H1 (cell line): ENCODE results near the gene GRIP2. TPM values are rescaled to one million over a fixed set of nuclear protein-coding genes. Genes with fewer than 3 reads are reported as not detected.

Experiments
- CTCF ChIA-PET: fragments of 300-600 bp; sonication (Branson Sonifier 250); formaldehyde crosslinking; loops from one replicate; lab custom pipeline; 2021; ENCODE audit not compliant: partially characterized antibody; lab: Charles Lee
- POLR2A ChIA-PET: fragments of 300-600 bp; sonication (Branson Sonifier 250); formaldehyde crosslinking; loops from one replicate; lab custom pipeline; 2021; ENCODE audit warnings: inconsistent platforms; ENCODE audit not compliant: partially characterized antibody; lab: Charles Lee
- DNase-seq, 2 experiments: peaks; one replicate each; pipeline versions ENCODE4 v3.0.0 to v3.0.0-alpha.2; 2010 to 2022; ENCODE audit warnings: low spot score in 2 of 2, low read depth in 1 of 2, mixed read lengths in 1 of 2
- FAIRE-seq: peaks from 2 replicates; lab custom pipeline; 2011; peaks lifted over from hg19 to GRCh38; lab: Jason Lieb, UNC
- H2AFZ ChIP-seq: 2 replicates; pipeline ENCODE4 v1.8.1; 2012; ENCODE audit warnings: low read length, inconsistent platforms
- H2AK5ac ChIP-seq: 2 replicates; pipeline ENCODE4 v1.6.1; 2013; ENCODE audit warnings: low read depth, low read length
- H2BK120ac ChIP-seq: replicated peaks from 2 replicates; pipeline ENCODE3; 2013; ENCODE audit warnings: low read depth, low read length, inconsistent platforms
- H2BK12ac ChIP-seq: 2 replicates; pipeline ENCODE4 v1.6.1; 2013; ENCODE audit warnings: low read depth, low read length
- H2BK15ac ChIP-seq: 2 replicates; pipeline ENCODE4 v1.6.1; 2013; ENCODE audit warnings: low read length
- H2BK20ac ChIP-seq: 2 replicates; pipeline ENCODE4 v1.6.1; 2013; ENCODE audit warnings: low read length
- H2BK5ac ChIP-seq: 2 replicates; pipeline ENCODE4 v1.6.1; 2013; ENCODE audit warnings: low read depth, low read length
- H3K14ac ChIP-seq: 2 replicates; pipeline ENCODE4 v1.6.1; 2013; ENCODE audit warnings: inconsistent platforms; ENCODE audit not compliant: insufficient read length
- H3K18ac ChIP-seq: 2 replicates; pipeline ENCODE4 v1.6.1; 2013; ENCODE audit warnings: low read length; ENCODE audit errors: extremely low read depth
- H3K23ac ChIP-seq: 2 replicates; pipeline ENCODE4 v1.6.1; 2013; ENCODE audit warnings: inconsistent platforms; ENCODE audit not compliant: insufficient read length
- H3K23me2 ChIP-seq: 2 replicates; pipeline ENCODE4 v1.6.1; 2013; ENCODE audit warnings: low read depth, low read length
- H3K27ac ChIP-seq: 2 replicates; pipeline ENCODE4 v1.6.1; 2011; ENCODE audit warnings: low read depth, low read length, inconsistent platforms
- H3K27me3 ChIP-seq, 4 experiments: replicated peaks in 1 of 4; 1 replicate in 1 of 4; 2 replicates in 3 of 4; pipeline versions ENCODE4 v1.6.1 to v1.8.1; 2011 to 2013; ENCODE audit warnings: low read length in 3 of 4, mild to moderate bottlenecking in 3 of 4, inconsistent platforms in 2 of 4, mixed read lengths in 2 of 4, moderate library complexity in 1 of 4; ENCODE audit not compliant: control insufficient read depth in 3 of 4, insufficient read depth in 3 of 4; ENCODE audit errors: extremely low read depth in 1 of 4
- H3K36me3 ChIP-seq, 4 experiments: 2 replicates each; pipeline versions ENCODE4 v1.6.1 to v1.8.1; 2011 to 2013; ENCODE audit warnings: mild to moderate bottlenecking in 4 of 4, low read length in 3 of 4, moderate library complexity in 2 of 4, control low read depth in 1 of 4, inconsistent platforms in 1 of 4; ENCODE audit not compliant: insufficient read depth in 4 of 4, control insufficient read depth in 2 of 4
- H3K4ac ChIP-seq: replicated peaks from 2 replicates; pipeline ENCODE3; 2013; ENCODE audit warnings: low read length, low read depth, mixed read lengths, inconsistent platforms; ENCODE audit not compliant: insufficient read length
- H3K4me1 ChIP-seq, 4 experiments: replicated peaks in 1 of 4; 1 replicate in 1 of 4; 2 replicates in 3 of 4; pipeline versions ENCODE4 v1.6.1 to v1.8.1; 2011 to 2013; ENCODE audit warnings: low read length in 3 of 4, inconsistent platforms in 2 of 4, mixed read lengths in 1 of 4; ENCODE audit not compliant: insufficient read depth in 4 of 4, control insufficient read depth in 3 of 4
- H3K4me2 ChIP-seq, 2 experiments: 2 replicates each; pipeline versions ENCODE4 v1.6.1 to v1.8.1; 2011 to 2013; ENCODE audit warnings: low read depth in 2 of 2, low read length in 2 of 2, control low read depth in 1 of 2, inconsistent platforms in 1 of 2, mild to moderate bottlenecking in 1 of 2; ENCODE audit not compliant: insufficient read depth in 1 of 2
- H3K4me3 ChIP-seq, 4 experiments: fragments of 200-600, 300-600 bp in 1 of 4; sonication (generic), shearing (Covaris generic), sonication (Bioruptor Twin) in 1 of 4; 2 replicates each; pipeline versions ENCODE4 v1.5.1 to v1.8.1; 2011 to 2016; ENCODE audit warnings: low read length in 4 of 4, low read depth in 3 of 4, control low read depth in 2 of 4, inconsistent platforms in 2 of 4, mild to moderate bottlenecking in 2 of 4, mixed read lengths in 1 of 4, moderate library complexity in 1 of 4; ENCODE audit not compliant: insufficient read depth in 2 of 4; ENCODE audit errors: extremely low read depth in 1 of 4
- H3K56ac ChIP-seq: replicated peaks from 2 replicates; pipeline ENCODE3; 2013; ENCODE audit warnings: low read depth, mild to moderate bottlenecking, mixed read lengths, low read length, inconsistent platforms; ENCODE audit not compliant: insufficient read length
- H3K79me1 ChIP-seq: 2 replicates; pipeline ENCODE4 v1.6.1; 2013; ENCODE audit warnings: low read depth, low read length, control low read depth
- H3K79me2 ChIP-seq, 2 experiments: 2 replicates each; pipeline versions ENCODE4 v1.6.1 to v1.8.1; 2012 to 2013; ENCODE audit warnings: low read length in 2 of 2, mild to moderate bottlenecking in 2 of 2, inconsistent platforms in 1 of 2; ENCODE audit not compliant: insufficient read depth in 2 of 2, control insufficient read depth in 1 of 2
- H3K9ac ChIP-seq, 4 experiments: replicated peaks in 1 of 4; 1 replicate in 1 of 4; 2 replicates in 3 of 4; pipeline versions ENCODE4 v1.6.1 to v1.8.1; 2011 to 2013; ENCODE audit warnings: low read depth in 3 of 4, low read length in 3 of 4, control low read depth in 2 of 4, mild to moderate bottlenecking in 2 of 4, moderate library complexity in 2 of 4, inconsistent platforms in 1 of 4; ENCODE audit errors: extremely low read depth in 1 of 4
- H3K9me3 ChIP-seq, 2 experiments: 2 replicates each; pipeline versions ENCODE4 v1.6.1 to v1.8.1; 2012 to 2013; ENCODE audit warnings: mild to moderate bottlenecking in 2 of 2, moderate library complexity in 2 of 2, control low read depth in 1 of 2, inconsistent platforms in 1 of 2, low read depth in 1 of 2, low read length in 1 of 2, mixed read lengths in 1 of 2; ENCODE audit not compliant: insufficient read depth in 2 of 2
- H4K20me1 ChIP-seq, 2 experiments: replicated peaks in 1 of 2; 2 replicates each; pipeline versions ENCODE3 to v1.8.1; 2011 to 2013; ENCODE audit warnings: inconsistent platforms in 2 of 2, low read length in 2 of 2, mild to moderate bottlenecking in 1 of 2; ENCODE audit not compliant: insufficient read depth in 2 of 2, control insufficient read depth in 1 of 2
- H4K5ac ChIP-seq: 2 replicates; pipeline ENCODE4 v1.6.1; 2013; ENCODE audit warnings: low read length, low read depth, mixed read lengths, inconsistent platforms; ENCODE audit not compliant: insufficient read length
- H4K8ac ChIP-seq: 2 replicates; pipeline ENCODE4 v1.8.0; 2013; ENCODE audit warnings: mild to moderate bottlenecking, moderate library complexity, low read length, inconsistent platforms; ENCODE audit not compliant: insufficient read depth; ENCODE audit errors: extremely low read depth
- H4K91ac ChIP-seq: replicated peaks from 2 replicates; pipeline ENCODE3; 2013; ENCODE audit warnings: low read length, mixed read lengths, inconsistent platforms; ENCODE audit not compliant: insufficient read length
- CREB1 ChIP-seq: IDR thresholded peaks from 2 replicates; pipeline ENCODE4 v1.6.1; 2012; ENCODE audit warnings: inconsistent platforms
- EP300 ChIP-seq, 2 experiments: IDR thresholded peaks; 1 replicate in 1 of 2; 2 replicates in 1 of 2; pipeline ENCODE4 v1.6.1; 2011 to 2012; ENCODE audit warnings: low read depth in 2 of 2, low read length in 2 of 2, mild to moderate bottlenecking in 2 of 2, borderline replicate concordance in 1 of 2, inconsistent platforms in 1 of 2, moderate library complexity in 1 of 2
- HDAC6 ChIP-seq: IDR thresholded peaks from one replicate; pipeline ENCODE4 v1.7.1; 2012; ENCODE audit warnings: low read depth, mild to moderate bottlenecking, inconsistent platforms, low read length, moderate library complexity
- POLR2A ChIP-seq, 2 experiments: IDR thresholded peaks; 1 replicate in 1 of 2; 2 replicates in 1 of 2; pipeline ENCODE4 v1.6.1; 2011; ENCODE audit warnings: low read depth in 2 of 2, low read length in 2 of 2, mild to moderate bottlenecking in 2 of 2; ENCODE audit errors: control extremely low read depth in 1 of 2
- RAD21 ChIP-seq, 2 experiments: IDR thresholded peaks in 1 of 2; conservative IDR thresholded peaks in 1 of 2; 2 replicates each; pipeline ENCODE4 v1.6.1; 2011; ENCODE audit warnings: low read depth in 2 of 2, low read length in 2 of 2, improper control_type of control experiment in 1 of 2, inconsistent platforms in 1 of 2, mild to moderate bottlenecking in 1 of 2, moderate library complexity in 1 of 2
- SP2 ChIP-seq: IDR thresholded peaks from 2 replicates; pipeline ENCODE4 v1.6.1; 2012; ENCODE audit warnings: mild to moderate bottlenecking, low read length, inconsistent platforms
- TCF12 ChIP-seq: IDR thresholded peaks from 2 replicates; pipeline ENCODE4 v1.6.1; 2011; ENCODE audit warnings: low read depth, mild to moderate bottlenecking, low read length
- USF2 ChIP-seq: IDR thresholded peaks from 2 replicates; pipeline ENCODE4 v1.6.1; 2011; ENCODE audit warnings: low read length, improper control_type of control experiment
- WGBS, 2 experiments: shearing (Covaris generic) in 1 of 2; methylation state at CpG; one replicate each; pipeline versions ENCODE4 v1.1.6 to v1.1.7; 2013 to 2015; ENCODE audit warnings: low lambda C conversion rate in 2 of 2, mixed read lengths in 2 of 2, inconsistent platforms in 1 of 2, low coverage in 1 of 2, missing lambda C conversion rate in 1 of 2; ENCODE audit not compliant: insufficient replicate concordance in 2 of 2, insufficient coverage in 1 of 2, insufficient read length in 1 of 2; ENCODE audit errors: extremely low coverage in 1 of 2, missing lambda C conversion rate in 1 of 2; 5-methylcytosine and 5-hydroxymethylcytosine counted together
- polyA plus RNA-seq, 7 experiments: library from polyadenylated mRNA; depleted of rRNA in 3 of 7; stranded (reverse) in 5 of 7; unstranded in 2 of 7; fragments of >200 nt in 5 of 7; fragments of 200-250 nt in 2 of 7; gene quantifications; 1 replicate in 5 of 7; 2 replicates in 1 of 7; 4 replicates in 1 of 7; pipeline versions ENCODE4 v1.2.1 to v1.2.3, GENCODE V29; 2011 to 2013; ENCODE audit warnings: missing spikeins in 2 of 7, mixed read lengths in 2 of 7
- total RNA-seq: library from RNA; stranded (reverse); fragmentation: NEBNext Ultra II Directional; extraction: Animal tissue kit (Norgen Biotek cat#: 25700); gene quantifications from 2 replicates; pipeline ENCODE4 v1.2.1, GENCODE V29; 2021

Gene GRIP2
- total and polyA plus RNA-seq, 2 of the 8 experiments (the other 6 are each of a cell fraction or from before 2014, with no cell fraction given): 2.5 to 6.4 TPM

- no peaks in the 10 kb centered on the region for H3K9me3 ChIP-seq
- TF ChIP-seq POLR2A (IDR thresholded peaks at IDR 0.05; ENCODE audit: control extremely low read depth in 1 of 2, low read depth in 2 of 2, low read length in 2 of 2) (no peak), EP300 (IDR thresholded peaks at IDR 0.05; ENCODE audit: borderline replicate concordance in 1 of 2, low read depth in 2 of 2, low read length in 2 of 2) (no peak), SP2 (no peak), RAD21 (IDR thresholded peaks at IDR 0.05 in 1 of 2, conservative IDR thresholded peaks at IDR 0.05 in 1 of 2; ENCODE audit: low read depth in 2 of 2, low read length in 2 of 2) (no peak), TCF12 (no peak), CREB1 (no peak), HDAC6 (no peak), USF2 (no peak)
- TF ChIP-seq, all 59 proteins: peak for 0
- Histone ChIP-seq H3K36me3 (peaks cover 27 to 77% (median 55%) of the 10 kb centered on the region in 4 experiments; a peak in 7 of 8 replicates), H3K27me3 (no peaks in the 10 kb centered on the region), H2BK15ac (no peak overlapping the region), H3K79me2 (no peaks in the 10 kb centered on the region), H4K91ac (no peak overlapping the region), H3K4me2 (no peak overlapping the region), H4K5ac (no peak overlapping the region), H2AFZ (no peak overlapping the region), H2BK120ac (no peak overlapping the region), H3K18ac (no peak overlapping the region), H3K4me1 (peaks cover 0 to 8% (median 2%) of the 10 kb centered on the region in 4 experiments; a peak in 4 of 7 replicates), H3K4me3 (no peak overlapping the region), H3K56ac (no peak overlapping the region), H3K9ac (no peak overlapping the region), H3K79me1 (no peaks in the 10 kb centered on the region), H4K20me1 (peaks cover 0 to 15% of the 10 kb centered on the region in 2 experiments), H2AK5ac (no peak overlapping the region), H2BK5ac (no peak overlapping the region), H3K23me2 (no peaks in the 10 kb centered on the region), H4K8ac (no peak overlapping the region), H3K27ac (no peak overlapping the region), H2BK12ac (no peak overlapping the region), H3K4ac (no peak overlapping the region), H3K14ac (no peak overlapping the region), H3K23ac (no peak overlapping the region), H2BK20ac (no peak overlapping the region)
- CTCF ChIA-PET: interaction anchor here (1.3 to 5.3 kb wide), 2 partner anchors 12 to 276 kb away, joined by 4 to 23 read pairs; no protein-coding TSS in a partner anchor
- POLR2A ChIA-PET: no interaction called here
- DNase-seq: no peak
- no peak for FAIRE-seq
- 91% methylated on average over 8 of the region's 8 CpGs; no CpG with 5 or more reads in 1 of the 2 experiments for WGBS, 2 experiments
Measured at GRCh38 chr3:14478956-14479550, 61.1 kb downstream of the GRIP2 start.
